Tibial nerve (tissue), 4 donors: ENCODE data around the gene PLA2R1. TPM values are rescaled to one million over a fixed set of nuclear protein-coding genes. Genes with fewer than 3 reads are reported as not detected.
A peak's percentile ranks its signal among the peaks of the same experiment; 100 is the strongest.

ENCODE experiments used
- DNase-seq, 2 donors: peaks; one replicate each; pipeline ENCODE4 v3.0.0-alpha.2; 2019; ENCODE audit warnings: low spot score in 2 of 2
- H3K27ac ChIP-seq, 4 donors: fragments of 200-600 bp; sonication (generic) in 3 of 4; one replicate each; pipeline ENCODE4 v1.5.1; 2017 to 2019; ENCODE audit warnings: mild to moderate bottlenecking in 1 of 4
- H3K27me3 ChIP-seq, 2 donors: fragments of 200-600 bp; sonication (generic) in 1 of 2; one replicate each; pipeline versions ENCODE4 v1.5.1 to v1.6.0; 2017 to 2019
- H3K36me3 ChIP-seq, 3 donors: fragments of 200-600 bp; sonication (generic); one replicate each; pipeline ENCODE4 v1.5.1; 2018 to 2019
- H3K4me1 ChIP-seq, 4 donors: fragments of 200-600 bp; sonication (generic) in 3 of 4; one replicate each; pipeline ENCODE4 v1.5.1; 2017 to 2019
- H3K4me3 ChIP-seq, 4 donors: fragments of 200-600 bp; sonication (generic) in 3 of 4; one replicate each; pipeline ENCODE4 v1.5.1; 2017 to 2019; ENCODE audit warnings: mild to moderate bottlenecking in 1 of 4, moderate library complexity in 1 of 4
- H3K9me3 ChIP-seq, 4 donors: fragments of 200-600 bp; sonication (generic) in 3 of 4; one replicate each; pipeline ENCODE4 v1.5.1; 2017 to 2019
- EP300 ChIP-seq, 2 donors: sonication (generic); formaldehyde crosslinking; IDR thresholded peaks; one replicate each; pipeline ENCODE4 v1.6.1; 2017; ENCODE audit warnings: antibody characterized with exemption in 2 of 2, mild to moderate bottlenecking in 1 of 2
- POLR2A ChIP-seq, 2 donors: fragments of 450-650 bp; IDR thresholded peaks; one replicate each; pipeline ENCODE4 v1.6.1; 2017; ENCODE audit warnings: antibody characterized with exemption in 2 of 2, mild to moderate bottlenecking in 2 of 2, moderate library complexity in 2 of 2
- WGBS, 2 donors: methylation state at CpG; one replicate each; pipeline ENCODE4 v1.1.5; 2018; 5-methylcytosine and 5-hydroxymethylcytosine counted together
- total RNA-seq, 4 donors: library from RNA; depleted of rRNA; stranded (reverse); fragments of >200 nt; gene quantifications; one replicate each; pipeline ENCODE4 v1.1.0, GENCODE V29; 2016
- TF ChIP-seq, protein P1 (sequence below), 5 experiments: fragments of 200-600 bp in 3 of 5; fragments of 450-650 bp in 2 of 5; sonication (generic) in 3 of 5; IDR thresholded peaks; one replicate each; pipeline ENCODE4 v1.5.1; 2016 to 2019; ENCODE audit warnings: antibody characterized with exemption in 5 of 5, mild to moderate bottlenecking in 3 of 5, moderate library complexity in 2 of 5

PLA2R1 gene
- total RNA-seq, 4 donors from 2014 or later = 11.1 to 22.7 (median 18.6) TPM

DNA sequence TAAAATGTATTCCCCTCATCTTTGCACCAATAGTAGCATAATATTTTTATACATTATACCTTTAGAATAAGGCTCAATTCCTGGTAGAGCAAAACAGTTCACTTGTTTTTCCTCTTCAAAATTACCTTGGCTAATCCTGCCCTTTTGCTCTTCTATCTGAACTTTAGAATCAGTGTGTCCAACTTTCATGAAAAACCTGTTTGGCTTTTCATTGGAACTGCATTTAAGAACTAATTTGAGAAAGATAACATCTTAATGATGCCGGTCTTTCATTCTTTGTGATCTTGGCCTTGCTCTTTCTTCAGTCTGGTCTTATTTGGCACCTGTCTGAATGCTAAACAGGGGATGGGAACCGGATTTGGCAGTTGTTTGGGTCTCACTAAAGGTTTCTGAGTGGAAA is 151.5 kb downstream of the PLA2R1 start:
- no peaks in the 10 kb centered on the region for H3K36me3 ChIP-seq
- WGBS, 2 donors = 59 to 78% methylated on average over 2 of the region's 2 CpGs
- no peaks in the 10 kb centered on the region for H3K27me3 ChIP-seq
- H3K9me3 ChIP-seq = no peaks in the 10 kb centered on the region
- H3K4me3 ChIP-seq = no peak overlapping the region
- TF ChIP-seq EP300 (IDR thresholded peaks at IDR 0.05) = no peak
- TF ChIP-seq, protein P1, sequence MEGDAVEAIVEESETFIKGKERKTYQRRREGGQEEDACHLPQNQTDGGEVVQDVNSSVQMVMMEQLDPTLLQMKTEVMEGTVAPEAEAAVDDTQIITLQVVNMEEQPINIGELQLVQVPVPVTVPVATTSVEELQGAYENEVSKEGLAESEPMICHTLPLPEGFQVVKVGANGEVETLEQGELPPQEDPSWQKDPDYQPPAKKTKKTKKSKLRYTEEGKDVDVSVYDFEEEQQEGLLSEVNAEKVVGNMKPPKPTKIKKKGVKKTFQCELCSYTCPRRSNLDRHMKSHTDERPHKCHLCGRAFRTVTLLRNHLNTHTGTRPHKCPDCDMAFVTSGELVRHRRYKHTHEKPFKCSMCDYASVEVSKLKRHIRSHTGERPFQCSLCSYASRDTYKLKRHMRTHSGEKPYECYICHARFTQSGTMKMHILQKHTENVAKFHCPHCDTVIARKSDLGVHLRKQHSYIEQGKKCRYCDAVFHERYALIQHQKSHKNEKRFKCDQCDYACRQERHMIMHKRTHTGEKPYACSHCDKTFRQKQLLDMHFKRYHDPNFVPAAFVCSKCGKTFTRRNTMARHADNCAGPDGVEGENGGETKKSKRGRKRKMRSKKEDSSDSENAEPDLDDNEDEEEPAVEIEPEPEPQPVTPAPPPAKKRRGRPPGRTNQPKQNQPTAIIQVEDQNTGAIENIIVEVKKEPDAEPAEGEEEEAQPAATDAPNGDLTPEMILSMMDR (IDR thresholded peaks at IDR 0.05) = no peak
- TF ChIP-seq POLR2A (IDR thresholded peaks at IDR 0.05) = no peak
- DNase-seq = no peak
- no peaks in the 10 kb centered on the region for H3K4me1 ChIP-seq
- no peak overlapping the region for H3K27ac ChIP-seq

DNA sequence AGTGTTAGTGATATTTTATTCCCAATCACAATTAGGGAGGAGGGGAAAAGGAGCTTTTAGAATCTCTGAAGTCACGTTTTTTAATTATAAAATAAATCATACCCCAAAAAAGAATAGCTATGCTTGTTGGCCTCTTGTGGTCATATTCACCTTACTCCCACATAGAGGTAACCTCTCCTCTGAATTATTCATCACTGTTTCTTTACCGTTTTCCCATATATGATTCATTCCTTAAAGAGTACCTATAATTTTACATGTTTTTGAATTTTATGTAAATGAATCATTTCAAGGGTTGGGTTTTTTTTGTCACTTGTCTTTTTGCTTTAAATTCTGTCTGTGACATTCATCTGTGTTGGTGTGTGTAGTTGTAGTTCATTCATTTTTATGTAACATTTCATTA is 153.8 kb downstream of the PLA2R1 start:
- peaks cover 0 to 8% (median 6%) of the 10 kb centered on the region in 4 donors for H3K4me1 ChIP-seq
- no peak overlapping the region for H3K4me3 ChIP-seq
- WGBS, 2 donors = 78 to 87% methylated on average over 2 of the region's 2 CpGs
- no peak overlapping the region for H3K27ac ChIP-seq
- no peak for TF ChIP-seq EP300 (IDR thresholded peaks at IDR 0.05)
- no peak for DNase-seq
- H3K36me3 ChIP-seq = no peaks in the 10 kb centered on the region
- no peaks in the 10 kb centered on the region for H3K27me3 ChIP-seq
- H3K9me3 ChIP-seq = no peaks in the 10 kb centered on the region

DNA sequence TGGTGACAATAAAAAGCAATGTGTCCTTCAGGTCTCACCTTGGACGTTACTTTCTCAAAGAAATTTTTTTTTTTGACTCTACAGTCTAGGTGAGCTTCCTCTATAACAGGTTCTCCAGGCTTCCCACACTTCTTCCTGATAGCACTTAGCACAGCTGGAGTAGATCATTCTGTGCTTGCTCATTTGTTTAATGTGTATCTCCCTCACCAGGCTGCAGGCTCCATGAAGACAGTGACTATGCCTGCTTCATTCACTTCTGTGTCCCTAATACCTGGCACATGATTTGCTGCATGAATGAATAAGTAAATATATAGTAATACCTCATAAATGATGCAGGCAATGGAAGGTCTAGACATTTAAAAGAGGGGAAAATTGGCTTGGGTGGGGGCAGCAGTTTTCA is 154.5 kb downstream of the PLA2R1 start:
- H3K4me3 ChIP-seq = no peak overlapping the region
- H3K9me3 ChIP-seq = no peaks in the 10 kb centered on the region
- TF ChIP-seq EP300 (IDR thresholded peaks at IDR 0.05) = no peak
- no peak for TF ChIP-seq POLR2A (IDR thresholded peaks at IDR 0.05)
- TF ChIP-seq, protein P1 (IDR thresholded peaks at IDR 0.05) = no peak
- H3K27ac ChIP-seq = no peak overlapping the region
- no peaks in the 10 kb centered on the region for H3K36me3 ChIP-seq
- DNase-seq = no peak
- peaks cover 0 to 12% (median 7%) of the 10 kb centered on the region in 4 donors for H3K4me1 ChIP-seq
- H3K27me3 ChIP-seq = no peaks in the 10 kb centered on the region
- 64 to 69% methylated on average over 1 of the region's 1 CpG for WGBS, 2 donors

DNA sequence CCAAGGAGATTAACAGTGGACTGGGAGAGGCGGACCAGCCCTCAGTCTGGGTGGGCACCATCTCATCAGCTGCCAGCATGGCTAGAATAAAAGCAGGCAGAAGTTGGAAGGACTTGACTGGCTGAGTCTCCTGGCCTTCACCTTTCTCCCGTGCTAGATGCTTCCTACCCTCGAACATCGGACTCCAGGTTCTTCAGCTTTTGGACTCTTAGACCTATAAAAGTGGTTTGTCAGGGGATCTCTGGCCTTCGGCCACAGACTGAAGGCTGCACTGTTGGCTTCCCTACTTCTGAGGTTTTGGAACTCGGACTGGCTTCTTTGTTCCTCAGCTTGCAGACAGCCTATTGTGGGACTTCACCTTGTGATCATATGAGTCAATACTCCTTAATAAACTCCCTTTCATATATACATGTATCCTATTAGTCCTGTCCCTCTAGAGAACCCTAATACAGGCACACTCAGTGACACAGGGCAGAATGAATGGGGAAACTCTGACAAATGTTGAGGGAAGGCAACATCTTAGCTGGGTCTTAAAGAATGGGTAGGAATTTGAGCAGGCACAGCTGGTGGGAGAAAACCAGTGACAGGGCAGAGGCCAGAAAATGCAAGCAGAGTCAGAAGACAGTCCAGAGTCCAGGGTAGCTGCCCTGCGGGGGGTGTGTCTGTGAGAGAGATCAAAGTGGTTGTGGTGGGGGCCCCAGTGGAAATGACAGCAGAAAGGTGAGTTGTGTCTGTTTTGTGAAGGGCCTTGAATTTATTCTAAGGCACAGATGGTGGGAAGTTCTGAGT is 156.3 kb downstream of the PLA2R1 start:
- H3K36me3 ChIP-seq = no peaks in the 10 kb centered on the region
- no peak overlapping the region for H3K4me3 ChIP-seq
- no peak for TF ChIP-seq EP300 (IDR thresholded peaks at IDR 0.05)
- H3K27ac ChIP-seq = no peak overlapping the region
- H3K4me1 ChIP-seq = peaks cover 0 to 15% (median 7%) of the 10 kb centered on the region in 4 donors
- no peaks in the 10 kb centered on the region for H3K27me3 ChIP-seq
- no peaks in the 10 kb centered on the region for H3K9me3 ChIP-seq
- WGBS, 2 donors = 80 to 94% methylated on average over 7 of the region's 7 CpGs
- no peak for DNase-seq

DNA sequence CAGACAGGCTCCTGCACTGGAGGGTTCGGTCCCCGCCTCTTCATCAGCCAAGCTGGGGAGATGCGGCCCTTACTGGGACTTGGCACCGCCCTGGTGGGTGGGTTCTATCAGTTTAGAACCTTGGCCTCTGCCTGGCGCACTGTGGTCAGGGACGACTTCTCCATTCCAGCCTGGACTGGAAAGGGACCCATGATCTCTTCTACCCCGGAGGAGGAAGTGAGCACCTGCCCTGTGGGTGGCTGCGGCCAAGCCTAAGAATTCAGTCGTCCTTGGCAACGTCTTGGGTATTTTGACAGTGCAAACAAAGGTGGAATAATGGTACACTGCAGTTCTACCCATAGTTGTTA is 157.5 kb downstream of the PLA2R1 start:
- H3K36me3 ChIP-seq = no peaks in the 10 kb centered on the region
- peak in 1 of 2 donors; percentile 9 for DNase-seq
- H3K27ac ChIP-seq = peak overlapping the region in 1 of 4 donors; percentile 72
- 33 to 47% methylated on average over 10 of the region's 10 CpGs for WGBS, 2 donors
- TF ChIP-seq POLR2A (IDR thresholded peaks at IDR 0.05) (no peak), EP300 (IDR thresholded peaks at IDR 0.05) (no peak)
- TF ChIP-seq, protein P1 (IDR thresholded peaks at IDR 0.05) = no peak
- H3K9me3 ChIP-seq = no peaks in the 10 kb centered on the region
- peak overlapping the region; percentile 25 to 73 (median 58) for H3K4me3 ChIP-seq
- H3K27me3 ChIP-seq = no peaks in the 10 kb centered on the region
- H3K4me1 ChIP-seq = peaks cover 0 to 15% (median 7%) of the 10 kb centered on the region in 4 donors

DNA sequence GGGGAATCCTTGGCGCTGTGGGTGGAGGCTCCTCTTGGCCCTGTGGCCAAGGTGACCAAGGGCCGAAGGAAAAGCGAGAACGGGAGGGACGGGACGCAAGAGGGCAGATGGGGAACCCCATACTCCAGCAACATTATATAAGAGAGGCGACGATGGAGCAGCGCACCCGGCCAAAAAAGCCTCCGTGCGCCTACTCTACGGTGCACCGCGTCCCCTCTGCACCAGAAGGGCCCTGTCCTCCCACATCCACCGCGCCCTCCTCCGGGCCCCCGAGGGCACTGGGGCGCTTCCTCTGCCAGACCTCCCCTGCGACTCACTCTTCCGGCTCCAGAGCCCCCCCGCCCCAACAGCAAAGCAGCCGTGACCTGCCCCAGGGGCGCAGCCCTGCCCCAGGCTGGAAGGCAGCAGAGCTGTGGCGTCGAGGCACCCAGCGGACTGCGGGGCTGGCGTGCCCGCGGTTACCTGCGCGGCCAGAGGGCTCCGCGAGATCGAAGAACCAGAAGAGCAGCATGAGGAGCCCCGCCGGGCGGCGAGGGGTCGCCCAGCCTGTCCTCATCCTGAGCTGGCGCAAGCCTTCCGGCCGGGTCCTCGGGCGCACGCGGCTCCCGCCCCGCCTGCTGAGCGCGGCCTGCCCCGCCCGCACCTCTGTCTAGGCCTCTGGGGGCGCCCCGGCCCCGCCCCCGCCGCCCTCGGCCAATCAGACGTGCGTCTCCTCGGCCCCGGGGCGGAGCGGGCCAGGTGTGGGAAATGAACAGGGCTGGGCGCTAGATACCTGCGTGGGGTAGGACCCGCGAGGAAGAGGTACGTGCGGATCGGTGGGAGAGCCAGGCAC is 158.1 kb downstream of the PLA2R1 start, which contains the start of gene LY75:
Gene LY75, minus strand, starts transcription at position 630 of the 832 bp plus-strand sequence.
- Histone ChIP-seq H3K27ac (peak within 1 kb of the TSS in 3 of 4 donors; percentile 4 to 72 (median 65)), H3K27me3 (no peaks in the 10 kb centered on the region), H3K4me1 (peaks cover 0 to 15% (median 7%) of the 10 kb centered on the region in 4 donors), H3K4me3 (peak within 1 kb of the TSS; percentile 25 to 73 (median 58)), H3K36me3 (no peaks in the 10 kb centered on the region), H3K9me3 (no peaks in the 10 kb centered on the region)
- 4 to 5% methylated on average over 22 to 66 of the region's 74 CpGs for WGBS, 2 donors
- TF ChIP-seq EP300 (IDR thresholded peaks at IDR 0.05) = no peak
- TF ChIP-seq, protein P1 (IDR thresholded peaks at IDR 0.05) = no peak
- TF ChIP-seq POLR2A (IDR thresholded peaks at IDR 0.05) = no peak
- DNase-seq = peak; percentile 14 to 15
